A549 treated with RU486 at 1 μM for 4 hours (cell line): ENCODE data around the gene FAM13B. TPM values are rescaled to one million over a fixed set of nuclear protein-coding genes. Genes with fewer than 3 reads are reported as not detected.

Experiments used
- total RNA-seq: library from RNA; stranded (reverse); fragments of 200-300 nt; extraction: Qiagen RNA extraction; gene quantifications from 5 replicates; pipeline ENCODE4 v1.2.3, GENCODE V29; 2022; ENCODE audit warnings: low read depth

FAM13B gene
- 10.9 to 15.6 TPM (median 12.6 TPM) in 5 replicates for total RNA-seq

DNA sequence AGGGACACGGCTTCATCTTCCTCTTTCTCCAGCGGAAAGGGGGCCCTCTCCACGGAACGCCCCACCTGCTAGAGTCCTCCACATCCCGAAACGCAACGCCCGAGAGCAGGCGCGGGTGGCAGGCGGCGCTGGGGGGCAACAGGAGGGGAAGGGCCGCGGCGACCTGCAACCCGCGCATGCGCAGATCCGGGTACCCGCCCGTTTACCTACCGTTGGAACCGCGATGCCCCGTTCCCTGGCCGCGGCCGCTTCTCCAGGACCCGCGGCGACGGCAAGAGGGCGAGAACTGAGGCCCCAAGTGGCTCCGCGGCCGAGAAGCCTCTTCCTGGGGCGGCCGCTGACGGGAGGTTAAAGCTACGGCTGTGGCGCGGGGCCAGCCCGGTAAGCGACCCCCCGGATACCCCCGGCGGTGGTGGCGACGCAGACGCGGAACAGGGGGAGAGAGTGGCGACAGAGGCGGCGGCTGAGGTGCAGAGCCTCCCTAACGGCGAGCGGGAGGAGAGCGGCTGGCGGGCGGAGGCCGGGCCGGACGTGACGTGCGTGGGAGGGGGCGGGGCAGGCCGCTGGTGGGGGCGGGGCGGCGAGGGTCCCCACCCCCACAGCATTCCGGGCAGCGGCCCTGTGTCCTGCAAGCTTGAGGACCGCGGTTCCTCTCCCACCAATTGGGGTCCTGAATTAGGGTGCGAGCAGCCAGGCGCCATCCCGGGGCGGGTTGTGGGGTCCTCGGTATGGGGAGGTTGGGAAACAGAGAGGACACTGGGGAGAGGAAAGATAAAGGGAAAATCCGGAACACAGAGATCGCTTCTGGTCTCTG is at the start of gene FAM13B:
FAM13B (minus strand) TSS at position 508 of the 814 bp plus-strand sequence. CDS start 13,968 bp downstream, outside the sequence.

GRCh38 chr5:137888863-137889759 is 143.8 kb downstream of the FAM13B start, which contains the start of gene PKD2L2:
Gene PKD2L2, plus strand, starts transcription at chr5:137889457. Its CDS starts 35 bp downstream, at chr5:137889492.

Other genes starting within 250 kb of the FAM13B start
- gene MYOT, start 165.2 kb downstream of the FAM13B start, total RNA-seq: not detected in 5 replicates
- not detected in 5 replicates for gene PKD2L2, start 143.6 kb downstream of the FAM13B start, total RNA-seq
- not detected in 5 replicates for gene WNT8A, start 51.0 kb upstream of the FAM13B start, total RNA-seq
- not detected in 5 replicates for gene NME5, start 106.3 kb upstream of the FAM13B start, total RNA-seq
- gene BRD8, start 145.6 kb upstream of the FAM13B start, total RNA-seq: 47.6 to 55.3 TPM (median 49.0 TPM) in 5 replicates
- 42.0 to 48.1 TPM (median 47.0 TPM) in 5 replicates for gene KIF20A, start 146.0 kb upstream of the FAM13B start, total RNA-seq
- gene CDC23, start 180.2 kb upstream of the FAM13B start, total RNA-seq: 20.6 to 33.3 TPM (median 27.7 TPM) in 5 replicates
- gene GFRA3, start 241.5 kb upstream of the FAM13B start, total RNA-seq: 0.09 to 0.12 TPM (median 0.12 TPM) in 3 of 5 replicates, not detected in the others